AG09319 (cell line): Measurements from ENCODE around the gene NOM1.

Experiments used
- DNase-seq: peaks from one replicate; pipeline ENCODE4 v3.0.0-alpha.2; 2010; ENCODE audit warnings: low read depth; ENCODE audit errors: extremely low read depth
- TF ChIP-seq, protein P1 (sequence below): IDR thresholded peaks from 2 replicates; pipeline ENCODE4 v1.5.1; 2011; ENCODE audit warnings: low read depth, mild to moderate bottlenecking, inconsistent platforms, low read length, moderate library complexity

The NOM1 gene

GRCh38 chr7:156999958-157000726 is 50.6 kb downstream of the NOM1 start:
- TF ChIP-seq, protein P1, sequence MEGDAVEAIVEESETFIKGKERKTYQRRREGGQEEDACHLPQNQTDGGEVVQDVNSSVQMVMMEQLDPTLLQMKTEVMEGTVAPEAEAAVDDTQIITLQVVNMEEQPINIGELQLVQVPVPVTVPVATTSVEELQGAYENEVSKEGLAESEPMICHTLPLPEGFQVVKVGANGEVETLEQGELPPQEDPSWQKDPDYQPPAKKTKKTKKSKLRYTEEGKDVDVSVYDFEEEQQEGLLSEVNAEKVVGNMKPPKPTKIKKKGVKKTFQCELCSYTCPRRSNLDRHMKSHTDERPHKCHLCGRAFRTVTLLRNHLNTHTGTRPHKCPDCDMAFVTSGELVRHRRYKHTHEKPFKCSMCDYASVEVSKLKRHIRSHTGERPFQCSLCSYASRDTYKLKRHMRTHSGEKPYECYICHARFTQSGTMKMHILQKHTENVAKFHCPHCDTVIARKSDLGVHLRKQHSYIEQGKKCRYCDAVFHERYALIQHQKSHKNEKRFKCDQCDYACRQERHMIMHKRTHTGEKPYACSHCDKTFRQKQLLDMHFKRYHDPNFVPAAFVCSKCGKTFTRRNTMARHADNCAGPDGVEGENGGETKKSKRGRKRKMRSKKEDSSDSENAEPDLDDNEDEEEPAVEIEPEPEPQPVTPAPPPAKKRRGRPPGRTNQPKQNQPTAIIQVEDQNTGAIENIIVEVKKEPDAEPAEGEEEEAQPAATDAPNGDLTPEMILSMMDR, result no peak
- DNase-seq, result no peak

DNA sequence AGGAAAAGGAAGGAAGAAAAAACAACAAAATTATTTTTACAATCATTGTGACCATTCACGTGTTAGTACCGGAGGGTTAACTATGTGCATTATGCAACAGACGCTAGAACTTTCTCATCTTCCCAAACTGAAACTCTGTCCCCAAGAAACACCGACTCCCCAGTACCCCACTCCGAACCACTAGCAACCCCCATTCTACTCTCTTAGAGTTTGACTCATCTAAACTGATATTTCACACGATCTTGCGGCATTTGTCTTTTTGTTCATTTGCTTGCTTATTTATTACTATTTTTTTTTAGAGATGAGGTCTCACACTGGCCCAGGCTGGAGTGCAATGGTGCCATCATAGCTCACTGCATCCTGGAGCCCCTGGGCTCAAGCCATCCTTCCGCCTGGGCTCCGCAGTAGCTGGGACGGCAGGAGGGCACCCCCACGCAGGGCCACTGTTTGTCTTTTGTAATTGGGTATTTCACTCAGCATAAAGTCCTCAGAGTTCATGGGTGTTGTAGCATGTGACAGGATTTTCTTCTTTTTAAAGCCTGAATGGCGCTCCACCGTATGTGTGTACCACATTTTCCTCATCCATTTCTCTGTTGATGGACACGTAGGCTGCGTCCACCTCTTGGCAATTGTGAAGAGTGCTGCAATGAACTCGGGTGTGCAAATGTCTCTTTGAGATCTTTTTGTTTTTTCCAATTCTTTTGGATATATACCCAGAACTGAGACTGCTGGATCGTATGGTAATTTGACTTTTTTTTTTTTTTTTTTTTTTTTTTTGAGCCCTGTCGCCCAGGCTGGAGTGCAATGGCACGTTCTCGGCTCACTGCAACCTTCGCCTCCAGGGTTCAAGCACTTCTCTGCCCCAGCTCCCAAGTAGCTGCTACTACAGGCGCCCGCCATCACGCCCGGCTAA is 51.5 kb downstream of the NOM1 start:
- DNase-seq, result no peak
- TF ChIP-seq, protein P1, result no peak

DNA sequence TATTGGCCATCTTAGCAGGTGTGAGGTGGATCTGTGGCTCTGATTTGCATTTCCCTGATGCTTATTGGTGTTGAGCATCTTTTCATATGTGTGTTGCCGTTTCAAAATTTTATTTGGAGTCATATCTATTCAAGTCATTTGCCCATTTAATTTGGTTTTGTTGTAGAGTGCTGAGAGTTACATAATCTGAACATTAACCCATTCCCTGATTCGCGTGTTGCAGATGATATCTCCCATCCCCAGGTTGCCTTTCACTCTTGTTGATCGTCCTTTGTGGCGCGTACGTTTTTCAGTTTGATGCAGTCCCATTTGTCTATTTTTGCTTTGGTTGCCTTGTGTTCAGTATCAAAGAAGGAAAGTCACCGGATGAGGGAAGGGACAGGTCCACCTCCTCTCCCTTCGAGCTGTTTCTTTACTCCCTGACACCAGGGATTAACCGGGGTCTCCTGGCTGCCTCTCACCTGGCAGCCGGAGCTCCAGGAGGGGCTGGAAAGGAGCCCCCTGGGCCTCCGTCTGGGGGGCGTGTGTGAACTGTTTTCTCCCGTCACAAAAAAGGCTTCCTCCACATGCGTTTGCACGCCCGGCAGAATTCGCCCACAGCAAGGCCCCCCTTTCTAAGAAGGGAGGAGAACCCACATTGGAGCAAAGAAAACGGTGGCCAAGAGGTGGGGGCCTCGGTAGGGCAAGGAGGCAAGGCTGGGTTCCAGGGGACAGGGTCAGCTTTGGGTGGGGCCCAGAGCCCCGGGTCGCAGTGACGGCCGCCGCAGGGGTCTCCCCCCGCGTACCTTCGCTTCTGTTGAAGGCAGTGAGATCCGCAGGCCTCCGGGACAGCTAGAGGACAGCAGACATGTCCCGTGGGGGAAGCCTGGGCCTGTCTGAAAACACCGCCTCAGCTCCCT is 52.7 kb downstream of the NOM1 start:
- no peak for DNase-seq
- TF ChIP-seq, protein P1, result no peak

DNA sequence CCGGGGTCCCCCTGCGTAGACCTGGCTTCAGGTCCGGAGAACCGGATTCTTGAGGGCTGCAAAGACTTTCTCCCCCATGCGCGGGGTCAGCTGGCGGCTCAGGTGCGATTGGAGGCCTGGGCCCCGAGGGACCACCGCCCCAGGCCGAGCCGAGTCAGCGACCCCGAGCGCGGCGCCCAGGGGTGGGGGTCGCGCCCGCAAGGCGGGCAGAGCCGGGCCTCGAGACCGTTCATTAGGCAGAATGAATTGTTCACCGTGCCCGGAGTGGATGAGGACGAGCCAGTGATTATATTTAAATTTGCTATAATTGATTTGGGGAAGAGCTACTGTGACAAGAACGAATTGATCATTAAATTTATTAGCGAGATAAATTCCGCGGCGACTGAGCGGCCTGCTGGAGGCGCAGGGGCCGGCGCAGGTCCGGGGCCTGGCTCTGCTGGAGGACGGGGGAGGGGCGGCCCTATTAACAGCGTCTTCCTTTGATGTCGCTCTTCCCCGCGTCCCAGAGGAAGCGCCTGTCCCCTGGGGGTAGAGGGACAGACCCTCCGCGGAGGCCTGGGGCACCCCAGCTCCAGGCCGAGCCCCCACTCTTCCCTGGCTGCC is 53.4 kb downstream of the NOM1 start:
- DNase-seq, result no peak
- TF ChIP-seq, protein P1, result no peak

DNA sequence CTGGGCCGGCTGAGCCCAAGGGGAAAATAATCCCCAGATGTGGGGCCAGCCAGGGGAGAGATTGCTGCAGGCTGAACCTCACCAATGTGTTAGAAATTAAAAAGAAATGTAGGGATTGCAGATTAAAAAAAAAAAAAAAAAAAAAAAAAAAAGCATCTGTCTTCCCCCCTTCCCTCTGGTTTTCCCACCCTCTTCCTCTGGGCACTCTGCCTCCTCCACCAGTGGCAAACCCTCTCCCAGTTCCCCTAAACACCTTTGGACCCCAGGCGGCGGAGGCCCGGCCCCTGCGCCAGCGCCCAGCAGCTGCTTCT is 53.9 kb downstream of the NOM1 start:
- DNase-seq, result no peak
- TF ChIP-seq, protein P1, result no peak

DNA sequence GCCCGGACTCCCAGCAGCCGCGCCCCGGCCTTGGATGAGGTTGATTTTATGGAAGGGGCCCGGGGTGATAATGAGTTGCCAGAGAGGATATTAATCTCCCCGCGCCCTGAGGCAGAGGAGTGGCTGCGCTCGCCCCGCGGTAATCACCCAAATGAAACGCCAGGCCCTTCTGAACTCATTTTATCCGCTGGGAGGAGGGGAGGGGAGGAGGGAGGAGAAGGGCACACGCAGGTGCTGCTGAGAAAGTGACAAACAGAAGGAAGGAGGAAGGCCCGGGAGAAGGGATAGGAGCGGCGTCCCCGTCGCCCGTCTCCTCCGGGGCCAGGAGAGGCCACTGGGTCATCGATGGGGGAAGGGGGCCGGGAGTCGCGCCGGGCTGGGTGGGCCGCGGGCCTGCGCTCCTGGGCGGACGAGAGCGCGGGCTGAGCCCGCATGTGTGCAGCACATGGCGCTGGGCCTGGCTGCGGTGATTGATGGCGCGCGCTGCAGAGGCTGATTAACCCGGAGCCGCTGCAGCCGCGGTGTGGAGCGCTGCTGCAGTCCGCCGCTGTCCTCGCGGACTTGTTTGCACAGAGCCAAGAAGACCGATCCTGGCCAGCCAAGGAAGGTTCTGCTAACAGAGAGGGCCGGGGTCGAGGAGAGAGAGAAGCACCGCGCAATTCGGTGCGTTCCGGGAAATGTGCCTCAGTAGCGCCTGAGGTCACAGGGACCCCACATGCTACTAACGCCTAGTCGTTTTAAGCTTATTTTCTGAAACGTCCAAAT is 54.4 kb downstream of the NOM1 start:
- TF ChIP-seq, protein P1, result no peak
- no peak for DNase-seq
